Right renal pelvis (tissue), 4 donors: ENCODE measurements around the gene RIPK4. TPM values are rescaled to one million over a fixed set of nuclear protein-coding genes. Genes with fewer than 3 reads are reported as not detected.

Experiments used
- DNase-seq, 4 donors: peaks; one replicate each; pipeline ENCODE4 v3.0.0-alpha.2; 2013; ENCODE audit warnings: low read depth in 4 of 4, low spot score in 3 of 4, missing footprints in 1 of 4
- polyA plus RNA-seq, 4 donors: library from polyadenylated mRNA; unstranded; fragments of 120-200 nt; gene quantifications; one replicate each; pipeline ENCODE4 v1.2.1, GENCODE V29; 2013; ENCODE audit not compliant: insufficient read length in 4 of 4

The RIPK4 gene
- polyA plus RNA-seq, 4 donors, result 16.5 to 22.4 (median 18.5) TPM

GRCh38 chr21:41770901-41771624 is 4.2 kb upstream of the RIPK4 start:
- DNase-seq, result no peak

- DNase-seq, result no peak
Measured at GRCh38 chr21:41769933-41770332, 3.1 kb upstream of the RIPK4 start.

- DNase-seq, result no peak
Measured at GRCh38 chr21:41769521-41769920, 2.7 kb upstream of the RIPK4 start.

GRCh38 chr21:41769111-41769510 is 2.3 kb upstream of the RIPK4 start:
- DNase-seq, result no peak

- peak in 1 of 4 donors; percentile 69 for DNase-seq
Measured at GRCh38 chr21:41768437-41769042, 1.7 kb upstream of the RIPK4 start.

GRCh38 chr21:41767606-41768436 is 969 bp upstream of the RIPK4 start:
- DNase-seq, result no peak

- DNase-seq, result no peak
Measured at GRCh38 chr21:41765973-41766882, 624 bp downstream of the RIPK4 start.

- DNase-seq, result no peak
Measured at GRCh38 chr21:41765420-41765821, 1.4 kb downstream of the RIPK4 start.

GRCh38 chr21:41764558-41765419 is 2.1 kb downstream of the RIPK4 start:
- no peak for DNase-seq

GRCh38 chr21:41763996-41764395 is 2.9 kb downstream of the RIPK4 start:
- DNase-seq, result no peak

- no peak for DNase-seq
Measured at GRCh38 chr21:41763398-41763931, 3.4 kb downstream of the RIPK4 start.

- no peak for DNase-seq
Measured at GRCh38 chr21:41762753-41763152, 4.1 kb downstream of the RIPK4 start.

GRCh38 chr21:41761934-41762635 is 4.8 kb downstream of the RIPK4 start:
- DNase-seq, result no peak

GRCh38 chr21:41761211-41761933 is 5.5 kb downstream of the RIPK4 start:
- DNase-seq, result no peak

- no peak for DNase-seq
Measured at GRCh38 chr21:41760411-41760810, 6.4 kb downstream of the RIPK4 start.

- DNase-seq, result no peak
Measured at GRCh38 chr21:41759926-41760325, 6.9 kb downstream of the RIPK4 start.

- no peak for DNase-seq
Measured at GRCh38 chr21:41759214-41759840, 7.5 kb downstream of the RIPK4 start.

- DNase-seq, result no peak
Measured at GRCh38 chr21:41758550-41758949, 8.3 kb downstream of the RIPK4 start.
